Activated naive CD4-positive, alpha-beta T cell treated with anti-CD3 and anti-CD28 coated beads, Interleukin-2, amount 50 U/mL, for 72 hours (primary cell): ENCODE measurements around the gene TMEM178A. TPM values are rescaled to one million over a fixed set of nuclear protein-coding genes. Genes with fewer than 3 reads are reported as not detected.
"Not testable (repeated sequence)": the region's sequence is repeated elsewhere in the genome, so short reads cannot be mapped to it uniquely, and the experiment has no call there.

ENCODE experiments used
- ATAC-seq, 2 donors: fragments of 150-1000 bp; cut with Tn5 transposase; 2 replicates each; pipeline ENCODE4 v1.10.0; 2021; ENCODE audit warnings: mild to moderate bottlenecking in 2 of 2, moderate library complexity in 2 of 2
- DNase-seq, 2 donors: peaks; one replicate each; pipeline ENCODE4 v3.0.0; 2021 to 2022; ENCODE audit warnings: low spot score in 2 of 2
- H3K27ac Mint-ChIP-seq, 2 donors: one replicate each; pipeline ENCODE4 v1.8.0; 2022; ENCODE audit warnings: mild to moderate bottlenecking in 2 of 2, mixed read lengths in 2 of 2
- H3K36me3 Mint-ChIP-seq, 2 donors: one replicate each; pipeline ENCODE4 v1.8.0; 2022; ENCODE audit warnings: mixed read lengths in 2 of 2
- H3K9me3 Mint-ChIP-seq, 2 donors: one replicate each; pipeline ENCODE4 v1.8.0; 2022; ENCODE audit warnings: mixed read lengths in 2 of 2
- total RNA-seq, 2 donors: library from RNA; stranded (reverse); gene quantifications; one replicate each; pipeline ENCODE4 v1.2.3, GENCODE V29; 2022

TMEM178A gene
- under 1 TPM; 0.30 to 0.86 TPM for total RNA-seq

DNA sequence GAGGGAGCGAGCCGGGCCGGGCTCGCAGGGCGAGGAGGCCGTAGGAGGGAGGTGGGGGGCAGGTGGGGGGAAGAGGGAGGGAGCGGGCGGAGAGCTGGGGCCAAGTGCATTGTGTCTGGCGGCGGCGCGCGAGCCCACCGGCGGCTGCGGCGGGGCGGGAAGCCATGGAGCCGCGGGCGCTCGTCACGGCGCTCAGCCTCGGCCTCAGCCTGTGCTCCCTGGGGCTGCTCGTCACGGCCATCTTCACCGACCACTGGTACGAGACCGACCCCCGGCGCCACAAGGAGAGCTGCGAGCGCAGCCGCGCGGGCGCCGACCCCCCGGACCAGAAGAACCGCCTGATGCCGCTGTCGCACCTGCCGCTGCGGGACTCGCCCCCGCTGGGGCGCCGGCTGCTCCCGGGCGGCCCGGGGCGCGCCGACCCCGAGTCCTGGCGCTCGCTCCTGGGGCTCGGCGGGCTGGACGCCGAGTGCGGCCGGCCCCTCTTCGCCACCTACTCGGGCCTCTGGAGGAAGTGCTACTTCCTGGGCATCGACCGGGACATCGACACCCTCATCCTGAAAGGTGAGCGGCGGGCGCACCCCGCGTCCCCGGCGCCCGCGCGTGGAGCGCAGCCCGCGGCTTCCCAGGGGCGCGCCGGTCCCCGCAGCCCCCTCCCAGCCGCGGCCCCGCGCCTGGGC lies at the start of gene TMEM178A:
Gene TMEM178A, plus strand, starts transcription at position 107 of the 680 bp plus-strand sequence. Its CDS starts 58 bp downstream, at position 165.
- Mint-ChIP-seq H3K27ac (no peak within 1 kb of the TSS), H3K9me3 (no peaks in the 10 kb centered on the region), H3K36me3 (peaks cover 16 to 21% of the 10 kb centered on the region in 2 donors)
- DNase-seq (peak in 1 of 2 donors; percentile 11), ATAC-seq (peak in 1 of 2 donors; percentile 73)

DNA sequence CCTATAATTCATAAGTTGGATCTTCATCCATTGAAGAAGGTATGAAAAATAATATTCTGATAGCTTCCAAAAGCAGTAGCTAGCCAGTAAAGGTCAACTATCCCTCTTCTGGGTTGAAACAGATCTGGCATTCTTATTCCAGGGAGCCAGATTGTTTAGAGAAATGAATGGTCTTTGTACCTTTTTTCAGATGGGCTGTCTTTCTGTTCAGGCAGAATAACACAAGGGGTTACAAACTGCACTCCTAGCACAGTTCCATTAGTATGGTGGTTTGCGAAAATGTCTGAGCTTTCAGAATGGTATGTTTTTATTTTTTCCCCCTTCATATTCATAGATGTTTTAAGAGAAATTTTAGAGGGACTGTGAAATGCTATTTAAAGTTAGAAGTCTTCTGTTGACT lies 47.5 kb upstream of the TMEM178A start:
- no peak for ATAC-seq
- no peak overlapping the region for H3K27ac Mint-ChIP-seq

DNA sequence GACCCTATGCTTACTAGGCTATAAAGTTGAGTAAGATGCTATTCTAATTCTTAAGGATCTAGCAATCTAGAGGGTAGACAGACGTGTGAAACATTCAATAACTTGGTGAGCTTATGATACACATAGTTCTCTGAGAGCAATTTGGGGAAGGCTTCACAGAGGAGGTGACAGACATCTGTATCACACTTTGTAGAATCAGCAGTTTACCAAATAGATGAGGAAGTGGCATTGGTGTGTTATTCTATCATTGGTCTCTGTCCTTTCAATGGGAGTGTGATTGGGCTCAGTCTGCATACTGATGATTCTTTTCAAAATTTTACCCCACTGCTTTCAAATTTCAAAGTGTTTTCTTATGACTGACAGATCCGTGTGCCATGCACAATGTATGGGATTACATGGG lies 47.0 kb upstream of the TMEM178A start:
- H3K9me3 Mint-ChIP-seq = peaks cover 0 to 5% of the 10 kb centered on the region in 2 donors
- no peak for ATAC-seq
- no peak overlapping the region for H3K27ac Mint-ChIP-seq
- H3K36me3 Mint-ChIP-seq = no peaks in the 10 kb centered on the region
- no peak for DNase-seq

More for the DNA sequence above, 47.5 kb upstream of the TMEM178A start:
- H3K9me3 Mint-ChIP-seq = peaks cover 0 to 5% of the 10 kb centered on the region in 2 donors
- H3K36me3 Mint-ChIP-seq = no peaks in the 10 kb centered on the region
- DNase-seq = no peak

DNA sequence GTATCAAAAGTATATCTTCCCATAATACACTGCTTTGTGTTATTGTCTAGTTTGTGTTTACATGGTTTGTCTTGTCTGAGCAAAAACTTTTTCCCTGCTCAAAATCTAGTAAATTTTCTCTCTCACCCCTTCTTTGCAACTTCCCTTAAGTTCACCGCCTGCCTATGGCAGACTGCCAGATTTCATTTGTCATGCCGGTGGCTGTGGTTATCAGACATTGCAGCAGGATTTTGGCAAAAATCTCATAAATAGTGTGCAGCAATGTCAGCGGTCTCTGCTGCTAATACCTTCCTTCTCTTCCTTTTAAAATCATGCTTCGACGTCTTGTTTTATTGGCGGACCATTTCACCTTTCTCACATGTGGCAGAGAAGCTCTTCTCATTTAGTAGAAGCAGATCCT lies 45.6 kb upstream of the TMEM178A start:
- Mint-ChIP-seq H3K27ac (peak overlapping the region in 1 of 2 donors; percentile 27), H3K9me3 (peaks cover 0 to under 1% of the 10 kb centered on the region in 2 donors), H3K36me3 (no peaks in the 10 kb centered on the region)
- DNase-seq (peak in 1 of 2 donors; percentile 13), ATAC-seq (no peak)

DNA sequence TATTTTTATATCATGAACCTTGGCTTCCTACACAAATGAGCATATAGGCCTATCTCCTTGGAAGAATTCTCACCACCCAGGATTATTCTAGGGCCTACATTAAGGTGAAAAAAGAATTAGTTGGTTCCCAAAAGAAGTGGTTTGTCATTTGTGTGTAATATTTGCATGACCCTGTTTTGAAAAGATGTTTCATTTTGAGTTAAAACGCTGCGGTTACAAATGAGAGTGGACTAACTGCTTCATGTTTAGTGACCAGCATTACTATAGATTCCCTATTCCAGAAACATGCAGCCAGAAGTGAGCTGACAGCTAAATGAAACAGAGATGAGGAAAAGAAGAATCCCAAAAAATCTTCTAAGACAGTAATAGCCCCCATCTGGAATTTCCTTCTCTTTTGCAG lies 44.1 kb upstream of the TMEM178A start:
- ATAC-seq = no peak
- no peak for DNase-seq
- Mint-ChIP-seq H3K9me3 (no peaks in the 10 kb centered on the region), H3K27ac (no peak overlapping the region), H3K36me3 (no peaks in the 10 kb centered on the region)

DNA sequence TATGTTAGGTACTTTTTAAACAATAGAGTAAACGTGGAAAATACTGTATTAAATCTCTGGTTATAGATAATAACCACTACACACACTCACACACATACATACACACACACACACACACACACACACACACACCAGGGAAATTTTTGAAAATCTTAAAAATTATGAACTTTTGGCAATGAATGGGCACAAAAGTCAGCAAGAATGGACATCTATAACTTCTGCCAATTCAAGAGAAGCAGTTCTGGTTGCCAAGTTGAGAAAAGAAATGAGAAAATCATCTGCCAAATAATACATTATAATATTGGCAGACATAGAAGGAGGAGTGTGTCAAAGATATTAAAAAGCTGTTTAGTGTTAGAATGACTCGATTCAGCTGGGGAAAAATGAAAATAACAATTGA lies 42.9 kb upstream of the TMEM178A start:
- DNase-seq (no peak), ATAC-seq (no peak)
- Mint-ChIP-seq H3K27ac (no peak overlapping the region), H3K36me3 (no peaks in the 10 kb centered on the region), H3K9me3 (no peaks in the 10 kb centered on the region)

DNA sequence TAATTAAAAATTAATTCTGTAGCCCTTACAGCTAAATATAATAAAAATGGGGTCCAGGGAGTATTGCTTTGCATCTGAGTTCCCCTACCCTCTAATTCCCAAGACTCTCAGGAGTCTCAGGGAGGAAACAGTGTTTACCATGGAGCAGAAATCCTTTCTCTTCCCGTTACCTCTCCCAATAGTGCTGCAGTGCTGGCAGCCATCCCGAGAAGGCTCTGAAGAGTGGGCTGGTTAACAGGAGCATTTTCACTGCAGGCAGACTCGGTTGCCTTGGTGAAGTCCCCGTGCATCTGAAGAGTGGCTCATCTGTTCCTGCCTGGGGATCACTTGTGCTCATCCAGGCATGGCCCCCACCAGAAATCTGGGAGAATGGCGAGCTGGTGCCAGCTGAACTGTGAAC lies 41.8 kb upstream of the TMEM178A start:
- H3K27ac Mint-ChIP-seq = no peak overlapping the region
- ATAC-seq (no peak), DNase-seq (no peak)
- no peaks in the 10 kb centered on the region for H3K36me3 Mint-ChIP-seq
- H3K9me3 Mint-ChIP-seq = no peaks in the 10 kb centered on the region

DNA sequence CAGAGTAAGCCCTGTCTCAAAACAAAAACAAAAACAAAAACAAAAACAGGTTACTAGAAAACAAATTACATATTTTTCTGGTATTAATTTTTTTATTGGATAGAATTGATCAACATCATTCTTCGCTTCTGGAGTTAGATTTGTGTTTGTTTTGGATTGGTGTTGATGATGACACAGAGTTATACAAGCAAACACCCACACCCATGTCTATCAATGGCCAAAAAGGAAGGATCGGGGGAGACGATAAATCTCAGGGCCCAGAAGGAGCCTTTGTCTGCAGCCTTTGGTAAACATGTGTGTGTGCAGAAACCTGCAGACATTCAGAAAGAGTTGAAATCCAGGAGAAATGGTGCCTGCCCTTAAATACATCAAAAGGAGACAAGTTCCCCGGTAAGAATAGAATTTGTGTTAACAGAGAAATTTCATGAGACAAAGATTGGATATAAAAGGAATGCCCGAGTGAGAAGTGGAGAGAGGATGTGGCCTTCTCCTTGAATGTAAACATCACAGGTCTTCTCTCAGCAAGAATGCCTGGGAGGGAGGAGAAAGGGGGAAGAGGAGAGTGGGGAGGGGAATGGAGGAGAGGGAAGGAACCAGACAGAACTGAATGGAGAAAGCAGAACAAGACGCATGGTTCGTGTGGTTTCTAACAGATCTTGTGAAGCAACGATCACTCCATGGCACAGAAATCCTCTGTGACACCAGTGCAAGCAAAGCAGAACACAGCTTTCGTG lies 40.4 kb upstream of the TMEM178A start:
- Mint-ChIP-seq H3K27ac (no peak overlapping the region), H3K36me3 (no peaks in the 10 kb centered on the region), H3K9me3 (no peaks in the 10 kb centered on the region)
- DNase-seq (no peak), ATAC-seq (no peak)

DNA sequence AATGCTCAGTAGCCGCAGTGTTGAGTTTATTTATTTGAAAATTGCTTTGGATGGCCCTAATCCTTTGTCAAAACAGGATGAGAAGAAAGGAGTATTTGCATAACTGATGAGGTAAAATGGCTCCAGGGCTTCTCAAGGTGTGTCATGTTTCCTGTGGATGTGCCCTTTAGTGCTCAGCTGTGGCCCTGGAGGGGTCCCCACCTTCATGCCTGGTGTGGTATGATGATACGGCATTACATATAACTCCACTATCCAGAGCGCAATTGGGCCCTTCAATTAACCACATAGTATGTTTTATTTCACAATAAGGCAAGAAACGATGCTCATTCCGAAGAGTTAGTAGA lies 39.8 kb upstream of the TMEM178A start:
- no peak overlapping the region for H3K27ac Mint-ChIP-seq
- no peaks in the 10 kb centered on the region for H3K9me3 Mint-ChIP-seq
- ATAC-seq = no peak
- H3K36me3 Mint-ChIP-seq = no peaks in the 10 kb centered on the region
- no peak for DNase-seq

DNA sequence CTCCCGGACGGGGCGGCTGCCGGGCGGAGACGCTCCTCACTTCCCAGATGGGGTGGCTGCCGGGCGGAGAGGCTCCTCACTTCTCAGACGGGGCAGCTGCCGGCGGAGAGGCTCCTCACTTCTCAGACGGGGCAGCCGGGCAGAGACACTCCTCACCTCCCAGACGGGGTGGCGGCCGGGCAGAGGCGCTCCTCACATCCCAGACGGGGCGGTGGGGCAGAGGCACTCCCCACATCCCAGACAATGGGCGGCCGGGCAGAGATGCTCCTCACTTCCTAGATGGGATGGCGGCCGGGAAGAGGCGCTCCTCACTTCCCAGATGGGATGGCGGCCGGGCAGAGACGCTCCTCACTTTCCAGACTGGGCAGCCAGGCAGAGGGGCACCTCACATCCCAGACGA lies 37.4 kb upstream of the TMEM178A start:
- ATAC-seq, H3K27ac Mint-ChIP-seq, DNase-seq: not testable (repeated sequence)

DNA sequence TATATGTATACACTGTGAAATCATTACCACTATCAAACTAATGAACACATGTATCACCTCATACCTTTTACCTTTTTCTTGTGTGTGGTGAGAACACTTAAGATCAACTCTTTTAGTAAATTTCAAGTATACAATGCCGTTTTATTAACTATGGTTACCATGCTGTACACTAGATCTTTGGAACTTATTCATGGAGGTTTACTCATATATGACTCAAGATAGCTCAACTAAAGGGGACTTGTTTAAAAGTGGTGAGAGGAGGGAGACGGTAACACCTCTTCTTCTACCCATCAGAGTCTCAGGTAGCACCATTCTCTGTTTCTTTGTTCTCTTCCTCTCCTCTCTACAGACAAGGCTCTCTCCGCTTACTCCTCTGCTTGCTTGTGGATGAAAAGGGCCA lies 36.1 kb upstream of the TMEM178A start:
- no peaks in the 10 kb centered on the region for H3K9me3 Mint-ChIP-seq
- no peaks in the 10 kb centered on the region for H3K36me3 Mint-ChIP-seq
- no peak for ATAC-seq
- no peak for DNase-seq
- H3K27ac Mint-ChIP-seq = no peak overlapping the region

More for the DNA sequence above, 37.4 kb upstream of the TMEM178A start:
- not testable (repeated sequence) for H3K9me3 Mint-ChIP-seq, H3K36me3 Mint-ChIP-seq

DNA sequence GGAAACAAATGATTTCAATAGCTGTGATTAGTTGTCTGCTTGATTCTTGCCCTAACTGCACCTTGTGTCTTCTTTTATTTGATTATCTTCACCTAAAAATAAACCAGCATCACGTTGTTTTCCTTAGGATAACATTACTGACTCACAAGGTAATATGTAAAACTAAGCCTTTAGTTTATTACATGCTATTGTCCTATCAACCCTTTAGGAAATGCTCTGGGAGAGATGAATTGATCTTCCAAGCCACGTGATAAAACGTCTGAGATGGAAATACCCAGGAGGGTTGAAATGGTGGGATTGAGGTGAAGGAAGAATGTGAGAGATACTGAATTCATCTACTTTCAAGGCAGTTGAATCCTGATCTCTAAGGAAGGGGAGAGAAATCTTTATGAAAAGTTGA lies 34.5 kb upstream of the TMEM178A start:
- DNase-seq (no peak), ATAC-seq (no peak)
- Mint-ChIP-seq H3K36me3 (no peaks in the 10 kb centered on the region), H3K9me3 (no peaks in the 10 kb centered on the region), H3K27ac (no peak overlapping the region)

DNA sequence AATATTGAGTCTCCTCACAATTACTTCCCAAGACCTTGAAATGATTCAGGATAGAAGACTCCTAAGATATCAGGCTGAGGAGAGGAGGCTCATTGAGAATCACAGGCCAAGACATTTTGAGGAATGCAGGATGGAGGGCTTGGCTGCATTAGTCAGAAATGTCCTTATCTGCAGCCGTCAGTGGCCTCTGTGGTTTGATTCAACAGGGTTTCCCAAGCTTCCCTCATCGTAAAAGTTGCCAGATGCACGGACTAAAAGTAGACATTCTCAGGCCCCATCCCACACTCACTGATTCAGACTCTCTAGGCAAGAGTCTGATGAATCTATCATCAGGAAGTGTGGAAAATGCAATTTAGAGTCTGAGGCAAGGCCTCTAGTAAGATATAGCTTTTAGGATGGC lies 34.0 kb upstream of the TMEM178A start:
- no peaks in the 10 kb centered on the region for H3K36me3 Mint-ChIP-seq
- DNase-seq = no peak
- H3K9me3 Mint-ChIP-seq = no peaks in the 10 kb centered on the region
- ATAC-seq = no peak
- H3K27ac Mint-ChIP-seq = no peak overlapping the region

DNA sequence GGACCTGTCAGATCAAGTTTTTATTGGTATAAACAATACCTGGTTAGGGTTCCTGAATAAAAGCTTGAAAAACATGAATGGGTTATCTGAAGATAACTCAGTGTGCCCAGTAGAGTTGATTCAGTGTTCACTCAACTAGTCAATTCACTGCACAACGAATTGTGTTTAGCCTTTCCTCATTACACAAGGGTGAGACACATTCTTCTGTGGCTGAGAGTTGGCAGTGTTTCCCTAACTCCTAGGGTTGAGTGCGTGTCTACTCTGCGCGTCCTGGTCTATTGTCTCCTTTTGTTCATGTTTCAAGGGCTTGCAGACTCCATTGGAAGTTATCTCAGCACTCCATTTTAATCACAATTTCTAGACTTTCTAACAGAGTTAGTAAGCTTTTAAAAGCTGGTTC lies 32.8 kb upstream of the TMEM178A start:
- Mint-ChIP-seq H3K9me3 (no peaks in the 10 kb centered on the region), H3K27ac (no peak overlapping the region), H3K36me3 (no peaks in the 10 kb centered on the region)
- no peak for DNase-seq
- ATAC-seq = no peak

DNA sequence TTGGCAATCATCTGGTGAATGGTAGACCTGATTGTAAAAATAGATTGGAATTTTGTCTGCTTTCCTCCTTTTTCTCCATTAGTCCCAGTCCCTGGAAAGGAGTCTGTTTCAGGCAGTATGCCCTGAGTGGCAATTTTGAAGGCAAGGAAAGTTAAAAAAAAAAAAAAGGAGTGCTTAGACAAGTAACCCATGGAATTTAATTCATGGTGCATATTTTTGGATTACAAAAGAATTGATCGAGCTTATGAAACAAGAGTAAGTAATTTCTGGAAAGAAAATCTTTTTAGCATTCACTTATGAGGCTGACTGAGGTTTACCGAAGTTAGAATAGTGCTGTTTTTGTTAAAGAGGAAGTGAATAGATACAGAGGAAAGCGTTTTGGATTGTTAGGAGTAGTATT lies 29.4 kb upstream of the TMEM178A start:
- H3K27ac Mint-ChIP-seq = no peak overlapping the region
- H3K9me3 Mint-ChIP-seq = no peaks in the 10 kb centered on the region
- no peaks in the 10 kb centered on the region for H3K36me3 Mint-ChIP-seq
- DNase-seq (no peak), ATAC-seq (no peak)

DNA sequence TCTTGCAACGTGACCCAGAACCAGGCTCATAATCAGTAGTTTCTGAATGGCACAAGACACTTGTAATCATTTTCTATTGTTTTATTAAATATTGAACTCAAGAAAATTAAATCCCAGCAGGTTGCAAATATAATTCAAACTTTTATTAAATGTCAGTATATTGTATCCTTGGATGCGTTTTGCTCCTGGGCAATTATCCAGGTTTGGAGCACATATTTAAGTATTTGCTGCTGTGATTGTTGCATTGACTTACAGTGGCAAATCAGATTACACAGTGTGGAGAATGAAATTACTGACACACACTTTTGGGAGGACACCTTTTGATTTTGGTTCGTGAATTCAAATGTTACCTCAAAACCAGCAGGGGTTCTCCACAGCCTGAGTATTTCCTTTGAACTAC lies 27.1 kb upstream of the TMEM178A start:
- Mint-ChIP-seq H3K36me3 (no peaks in the 10 kb centered on the region), H3K27ac (no peak overlapping the region), H3K9me3 (no peaks in the 10 kb centered on the region)
- DNase-seq (no peak), ATAC-seq (no peak)

DNA sequence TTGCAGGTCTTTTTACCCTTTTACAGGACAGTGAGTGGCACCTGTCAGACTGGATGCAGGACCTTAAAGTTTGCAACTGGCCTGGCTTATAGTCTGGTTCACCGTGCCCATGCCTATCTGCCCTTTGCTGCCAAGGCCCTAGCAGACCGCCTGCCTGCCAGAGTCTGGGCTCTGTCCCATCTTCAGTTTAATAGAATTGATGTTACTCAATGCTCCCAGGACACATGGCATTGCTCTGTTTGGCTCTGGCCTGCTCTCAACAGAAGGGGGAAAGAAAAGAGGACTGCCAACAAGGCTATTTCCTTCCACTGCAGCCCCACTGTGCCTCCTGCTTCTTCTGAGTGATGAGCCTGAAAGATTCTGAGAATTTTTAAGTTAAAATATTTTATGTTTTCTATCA lies 25.6 kb upstream of the TMEM178A start:
- DNase-seq (no peak), ATAC-seq (no peak)
- no peaks in the 10 kb centered on the region for H3K9me3 Mint-ChIP-seq
- H3K36me3 Mint-ChIP-seq = no peaks in the 10 kb centered on the region
- no peak overlapping the region for H3K27ac Mint-ChIP-seq

DNA sequence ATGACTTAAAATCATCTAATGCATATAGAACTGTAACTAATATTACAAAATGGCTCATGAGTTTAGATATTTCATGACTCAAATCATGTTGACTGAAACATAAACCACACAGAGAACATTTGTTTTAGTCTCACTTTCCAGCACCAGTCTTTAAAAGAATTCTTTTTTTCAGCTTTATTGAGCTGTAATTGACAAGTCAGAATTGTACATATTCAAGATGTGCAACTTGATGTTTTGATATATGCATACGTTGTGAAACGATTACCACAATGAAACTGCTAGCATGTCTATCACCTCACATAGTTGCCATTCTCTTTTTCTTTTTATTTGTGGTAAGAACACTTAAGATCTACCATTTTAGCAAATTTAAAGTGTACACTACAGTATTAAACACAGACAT lies 25.0 kb upstream of the TMEM178A start:
- H3K9me3 Mint-ChIP-seq = no peaks in the 10 kb centered on the region
- H3K27ac Mint-ChIP-seq = no peak overlapping the region
- DNase-seq (no peak), ATAC-seq (peak in 1 of 2 donors; percentile 76)
- no peaks in the 10 kb centered on the region for H3K36me3 Mint-ChIP-seq
